Ascending aorta (tissue), 2 donors: Measurements from ENCODE around the gene FAF1. TPM values are rescaled to one million over a fixed set of nuclear protein-coding genes. Genes with fewer than 3 reads are reported as not detected.
"Not testable (repeated sequence)": the region's sequence is repeated elsewhere in the genome, so short reads cannot be mapped to it uniquely, and the experiment has no call there.

Experiments used
- DNase-seq, 2 donors: peaks; one replicate each; pipeline ENCODE4 v3.0.0-alpha.2; 2019; ENCODE audit warnings: low spot score in 2 of 2
- H3K27ac ChIP-seq, 2 donors: fragments of 200-600 bp; sonication (generic); one replicate each; pipeline ENCODE4 v1.5.1; 2016 to 2017; ENCODE audit warnings: mild to moderate bottlenecking in 1 of 2
- H3K27me3 ChIP-seq: fragments of 200-600 bp; sonication (generic); one replicate; pipeline ENCODE4 v1.5.1; 2017
- H3K36me3 ChIP-seq, 2 donors: fragments of 200-600 bp; sonication (generic); one replicate each; pipeline ENCODE4 v1.5.1; 2016
- H3K4me1 ChIP-seq, 2 donors: fragments of 200-600 bp; sonication (generic); one replicate each; pipeline ENCODE4 v1.5.1; 2016 to 2017; ENCODE audit warnings: mild to moderate bottlenecking in 1 of 2
- H3K4me3 ChIP-seq, 2 donors: fragments of 200-600 bp; sonication (generic); one replicate each; pipeline ENCODE4 v1.5.1; 2016 to 2017; ENCODE audit warnings: mild to moderate bottlenecking in 1 of 2
- H3K9me3 ChIP-seq, 2 donors: fragments of 200-600 bp; sonication (generic); one replicate each; pipeline ENCODE4 v1.5.1; 2016
- intact Hi-C: fragments of 100-400 bp; cut with DNase I; formaldehyde crosslinking; loops from one replicate; pipeline ENCODE4 v1.15.1; 2023
- total RNA-seq: library from RNA; depleted of rRNA; stranded (reverse); fragments of >200 nt; gene quantifications from one replicate; pipeline ENCODE4 v1.1.0, GENCODE V29; 2016
- TF ChIP-seq, protein P1 (sequence below), 3 experiments: fragments of 200-600 bp in 2 of 3; fragments of 450-650 bp in 1 of 3; sonication (generic) in 2 of 3; IDR thresholded peaks; one replicate each; pipeline ENCODE4 v1.5.1; 2016 to 2019; ENCODE audit warnings: antibody characterized with exemption in 3 of 3, mild to moderate bottlenecking in 1 of 3, moderate library complexity in 1 of 3

Gene FAF1
- total RNA-seq, 1 donor from 2014 or later = 16.4 TPM

DNA sequence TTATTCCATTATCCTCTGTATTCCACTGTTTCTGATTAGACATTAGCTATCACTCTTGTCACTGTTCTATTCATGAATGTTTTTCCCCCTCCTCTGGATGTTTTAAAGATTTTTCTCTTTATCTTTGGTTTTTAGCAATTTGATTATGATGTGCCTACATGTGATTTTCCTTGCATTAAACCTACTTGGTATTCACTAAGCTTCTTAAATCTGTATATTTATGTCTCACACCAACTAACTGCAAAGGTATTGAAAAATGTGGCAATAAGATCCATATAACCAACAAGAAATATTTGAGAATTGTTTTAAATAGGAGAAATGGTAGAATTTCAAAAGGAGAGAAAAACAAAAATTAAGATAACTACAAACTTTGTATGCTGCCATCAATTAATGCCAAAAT is 25.2 kb downstream of the FAF1 start:
- Histone ChIP-seq H3K4me3 (no peak overlapping the region), H3K4me1 (no peaks in the 10 kb centered on the region), H3K9me3 (no peaks in the 10 kb centered on the region), H3K36me3 (no peaks in the 10 kb centered on the region), H3K27ac (no peak overlapping the region), H3K27me3 (no peaks in the 10 kb centered on the region)
- no peak for DNase-seq
- intact Hi-C loops = loop anchor here (5.0 to 10.0 kb wide), 2 partner anchors 52 to 110 kb away; no protein-coding TSS in a partner anchor
- TF ChIP-seq, protein P1, sequence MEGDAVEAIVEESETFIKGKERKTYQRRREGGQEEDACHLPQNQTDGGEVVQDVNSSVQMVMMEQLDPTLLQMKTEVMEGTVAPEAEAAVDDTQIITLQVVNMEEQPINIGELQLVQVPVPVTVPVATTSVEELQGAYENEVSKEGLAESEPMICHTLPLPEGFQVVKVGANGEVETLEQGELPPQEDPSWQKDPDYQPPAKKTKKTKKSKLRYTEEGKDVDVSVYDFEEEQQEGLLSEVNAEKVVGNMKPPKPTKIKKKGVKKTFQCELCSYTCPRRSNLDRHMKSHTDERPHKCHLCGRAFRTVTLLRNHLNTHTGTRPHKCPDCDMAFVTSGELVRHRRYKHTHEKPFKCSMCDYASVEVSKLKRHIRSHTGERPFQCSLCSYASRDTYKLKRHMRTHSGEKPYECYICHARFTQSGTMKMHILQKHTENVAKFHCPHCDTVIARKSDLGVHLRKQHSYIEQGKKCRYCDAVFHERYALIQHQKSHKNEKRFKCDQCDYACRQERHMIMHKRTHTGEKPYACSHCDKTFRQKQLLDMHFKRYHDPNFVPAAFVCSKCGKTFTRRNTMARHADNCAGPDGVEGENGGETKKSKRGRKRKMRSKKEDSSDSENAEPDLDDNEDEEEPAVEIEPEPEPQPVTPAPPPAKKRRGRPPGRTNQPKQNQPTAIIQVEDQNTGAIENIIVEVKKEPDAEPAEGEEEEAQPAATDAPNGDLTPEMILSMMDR (IDR thresholded peaks at IDR 0.05) = no peak

DNA sequence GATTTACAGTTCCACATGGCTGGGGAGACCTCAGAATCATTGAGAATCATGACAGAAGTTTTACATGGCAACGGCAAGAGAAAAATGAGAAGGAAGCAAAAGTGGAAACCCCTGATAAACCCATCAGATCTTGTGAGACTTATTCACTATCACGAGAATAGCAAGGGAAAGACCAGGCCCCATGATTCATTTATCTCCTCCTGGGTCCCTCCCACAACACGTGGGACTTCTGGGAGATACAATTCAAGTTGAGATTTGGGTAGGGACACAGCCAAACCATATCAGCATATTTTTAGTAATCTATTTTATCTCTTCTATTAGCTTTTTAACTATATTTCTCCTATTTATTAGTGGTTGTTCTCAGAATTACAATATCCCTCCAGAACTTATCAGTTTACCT is 26.3 kb downstream of the FAF1 start:
- not testable (repeated sequence) for DNase-seq, H3K4me1 ChIP-seq, H3K27me3 ChIP-seq, H3K27ac ChIP-seq, H3K4me3 ChIP-seq, H3K9me3 ChIP-seq, H3K36me3 ChIP-seq
- intact Hi-C loops = loop anchor here (10.0 kb wide), 1 partner anchor 111 kb away; no protein-coding TSS in a partner anchor

DNA sequence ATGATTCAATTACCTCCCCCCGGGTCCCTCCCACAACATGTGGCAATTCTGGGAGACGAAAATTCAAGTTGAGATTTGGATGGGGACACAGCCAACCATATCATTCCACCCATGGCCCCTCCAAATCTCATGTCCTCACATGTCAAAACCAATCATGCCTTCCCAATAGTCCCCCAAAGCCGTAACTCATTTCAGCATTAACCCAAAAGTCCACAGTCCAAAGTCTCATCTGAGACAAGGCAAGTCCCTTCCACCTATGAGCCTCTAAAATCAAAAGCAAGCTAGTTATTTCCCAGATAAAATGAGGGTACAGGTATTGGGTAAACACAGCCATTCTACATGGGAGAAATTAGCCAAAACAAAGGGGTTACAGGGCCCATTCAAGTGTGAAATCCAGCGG is 28.0 kb downstream of the FAF1 start:
- not testable (repeated sequence) for H3K27ac ChIP-seq, H3K9me3 ChIP-seq, DNase-seq, H3K36me3 ChIP-seq, H3K4me3 ChIP-seq, H3K27me3 ChIP-seq, H3K4me1 ChIP-seq
- intact Hi-C loops = loop anchor here (10.0 kb wide), 1 partner anchor 113 kb away; no protein-coding TSS in a partner anchor

DNA sequence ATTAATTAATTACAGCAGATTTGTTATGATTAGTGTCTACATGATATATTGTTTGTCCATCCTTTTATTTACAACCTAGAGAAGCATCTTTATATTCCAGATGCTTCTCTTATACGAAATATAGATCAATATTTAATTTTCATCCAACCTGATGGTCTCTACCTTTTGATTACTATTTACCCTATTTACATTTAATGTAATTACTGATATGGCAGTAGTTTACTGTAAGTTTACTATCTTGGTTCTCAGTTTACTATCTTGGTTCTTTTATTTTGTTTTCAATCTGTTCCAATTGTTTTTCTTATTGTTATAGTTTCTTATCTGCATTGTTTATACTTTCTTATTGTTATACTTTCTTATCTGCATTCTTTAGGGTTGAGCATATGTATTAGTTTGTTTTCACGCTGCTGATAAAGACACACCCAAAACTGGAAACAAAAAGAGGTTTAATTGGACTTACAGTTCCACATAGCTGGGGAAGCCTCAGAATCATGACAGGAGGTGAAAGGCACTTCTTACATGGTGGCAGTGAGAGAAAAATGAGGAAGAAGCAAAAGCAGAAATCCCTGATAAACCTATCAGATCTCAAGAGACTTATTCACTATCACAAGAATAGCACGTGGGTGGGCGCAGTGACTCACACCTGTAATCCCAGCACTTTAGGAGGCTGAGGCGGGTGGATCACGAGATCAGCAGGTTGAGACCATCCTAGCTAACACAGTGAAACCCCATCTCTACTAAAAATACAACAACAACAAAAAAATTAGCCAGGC is 28.9 kb downstream of the FAF1 start:
- no peak overlapping the region for H3K4me3 ChIP-seq
- intact Hi-C loops = loop anchor here (10.0 kb wide), 1 partner anchor 114 kb away; no protein-coding TSS in a partner anchor
- H3K27me3 ChIP-seq = no peaks in the 10 kb centered on the region
- no peaks in the 10 kb centered on the region for H3K36me3 ChIP-seq
- H3K9me3 ChIP-seq = no peaks in the 10 kb centered on the region
- no peak overlapping the region for H3K27ac ChIP-seq
- TF ChIP-seq, protein P1 (IDR thresholded peaks at IDR 0.05) = no peak
- no peak for DNase-seq
- H3K4me1 ChIP-seq = no peaks in the 10 kb centered on the region

DNA sequence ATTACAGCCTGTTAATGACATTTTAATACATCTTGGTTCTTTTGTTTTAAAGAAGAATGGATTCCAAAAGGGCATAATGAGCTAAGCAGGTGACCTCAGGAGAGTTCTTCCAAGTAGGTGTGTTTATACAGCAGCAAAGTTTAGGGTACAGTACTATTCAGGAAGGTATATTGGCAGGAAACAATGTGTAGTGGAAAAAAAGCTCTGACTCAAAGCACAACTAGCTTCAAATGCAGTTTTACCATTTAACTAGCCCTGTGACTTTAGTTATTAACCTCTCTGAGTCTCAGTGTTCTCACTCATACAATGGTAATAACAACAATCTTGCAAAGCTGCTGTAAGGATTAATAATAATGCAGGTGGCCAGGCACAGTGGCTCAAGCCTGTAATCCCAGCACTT is 29.9 kb downstream of the FAF1 start:
- H3K27ac ChIP-seq = no peak overlapping the region
- H3K9me3 ChIP-seq = no peaks in the 10 kb centered on the region
- no peaks in the 10 kb centered on the region for H3K27me3 ChIP-seq
- H3K4me3 ChIP-seq = no peak overlapping the region
- H3K4me1 ChIP-seq = no peaks in the 10 kb centered on the region
- intact Hi-C loops = loop anchor here (10.0 kb wide), 1 partner anchor 115 kb away; no protein-coding TSS in a partner anchor
- TF ChIP-seq, protein P1 (IDR thresholded peaks at IDR 0.05) = no peak
- H3K36me3 ChIP-seq = no peaks in the 10 kb centered on the region
- no peak for DNase-seq

DNA sequence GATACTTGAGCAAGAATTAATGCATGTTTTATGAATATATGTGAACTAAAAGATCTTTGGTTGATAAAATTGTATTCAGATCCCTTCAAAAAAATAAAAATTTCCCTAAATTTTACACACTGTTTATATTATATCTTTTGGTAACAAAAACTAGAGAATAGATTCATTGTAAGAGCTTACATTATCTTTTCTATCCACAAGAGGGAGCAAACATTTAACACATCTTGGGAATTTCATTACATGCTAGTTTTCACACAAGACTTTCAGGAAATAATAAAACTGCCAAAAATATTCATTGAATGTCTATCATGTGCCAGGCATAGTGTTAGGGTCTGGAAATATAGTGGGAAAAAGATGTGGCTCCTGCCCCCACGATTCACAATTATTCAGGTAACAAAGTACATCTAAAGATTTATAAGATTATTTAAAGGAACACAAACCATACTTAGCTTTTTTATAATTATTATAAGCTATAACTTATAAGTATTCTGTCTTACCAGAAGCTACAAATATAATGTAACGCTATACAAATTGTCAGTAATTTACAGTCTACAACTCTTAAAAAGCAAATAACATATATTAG is 30.6 kb downstream of the FAF1 start:
- no peaks in the 10 kb centered on the region for H3K36me3 ChIP-seq
- TF ChIP-seq, protein P1 (IDR thresholded peaks at IDR 0.05) = peak; percentile 27 to 62 (median 48)
- DNase-seq = no peak
- H3K27me3 ChIP-seq = no peaks in the 10 kb centered on the region
- H3K27ac ChIP-seq = no peak overlapping the region
- H3K4me3 ChIP-seq = no peak overlapping the region
- intact Hi-C loops = loop anchor here (5.0 kb wide), 1 partner anchor 263 kb away; no protein-coding TSS in a partner anchor
- no peaks in the 10 kb centered on the region for H3K4me1 ChIP-seq
- peaks cover 0 to under 1% of the 10 kb centered on the region in 2 donors for H3K9me3 ChIP-seq
